Lung (tissue), 13 donors: ENCODE data around the gene NSMCE3. TPM values are rescaled to one million over a fixed set of nuclear protein-coding genes. Genes with fewer than 3 reads are reported as not detected.

Source experiments
- ATAC-seq: fragments of 200-7000 bp; cut with Tn5 transposase; one replicate; pipeline ENCODE4 v1.9.1; 2020; ENCODE audit warnings: moderate number of reproducible peaks; ENCODE audit not compliant: insufficient read depth, low FRiP score
- DNase-seq, 3 donors: peaks; one replicate each; pipeline ENCODE4 v3.0.0-alpha.2; 2013 to 2017
- H3K27ac ChIP-seq, 2 donors: one replicate each; pipeline ENCODE4 v1.5.1; 2013; ENCODE audit warnings: mild to moderate bottlenecking in 2 of 2, moderate library complexity in 2 of 2, control low read depth in 1 of 2, inconsistent platforms in 1 of 2, low read depth in 1 of 2, low read length in 1 of 2
- H3K27me3 ChIP-seq, 3 donors: one replicate each; pipeline ENCODE4 v1.5.1; 2013; ENCODE audit warnings: low read length in 2 of 3; ENCODE audit not compliant: control insufficient read depth in 3 of 3, insufficient read depth in 3 of 3
- H3K36me3 ChIP-seq, 4 donors: one replicate each; pipeline ENCODE4 v1.5.1; 2013; ENCODE audit warnings: low read length in 4 of 4, mild to moderate bottlenecking in 1 of 4, moderate library complexity in 1 of 4; ENCODE audit not compliant: control insufficient read depth in 4 of 4, insufficient read depth in 4 of 4
- H3K4me1 ChIP-seq, 5 donors: one replicate each; pipeline ENCODE4 v1.5.1; 2013; ENCODE audit warnings: low read length in 5 of 5, mild to moderate bottlenecking in 2 of 5, moderate library complexity in 1 of 5; ENCODE audit not compliant: control insufficient read depth in 5 of 5, insufficient read depth in 5 of 5
- H3K4me3 ChIP-seq: one replicate; pipeline ENCODE4 v1.5.1; 2013; ENCODE audit warnings: mild to moderate bottlenecking, control low read depth, moderate library complexity
- H3K9ac ChIP-seq, 2 donors: one replicate each; pipeline ENCODE4 v1.5.1; 2013; ENCODE audit warnings: low read length in 2 of 2, control low read depth in 1 of 2; ENCODE audit not compliant: insufficient read depth in 1 of 2
- H3K9me3 ChIP-seq, 4 donors: one replicate each; pipeline ENCODE4 v1.5.1; 2013; ENCODE audit warnings: low read length in 3 of 4, mild to moderate bottlenecking in 1 of 4, moderate library complexity in 1 of 4; ENCODE audit not compliant: control insufficient read depth in 4 of 4, insufficient read depth in 3 of 4
- CTCF ChIP-seq: IDR thresholded peaks from 2 replicates; pipeline ENCODE4 v1.5.1; 2012; ENCODE audit warnings: mild to moderate bottlenecking; ENCODE audit errors: control extremely low read depth, extremely low read depth
- WGBS, 2 donors: extraction: QIAGEN DNeasy Blood & Tissue Kit; methylation state at CpG; one replicate each; pipeline ENCODE4 v1.1.7; 2013; 5-methylcytosine and 5-hydroxymethylcytosine counted together
- polyA plus RNA-seq, 2 donors: library from polyadenylated mRNA; stranded (reverse); fragments of 200-250 nt; gene quantifications; one replicate each; pipeline ENCODE4 v1.2.1, GENCODE V29; 2013
- small RNA-seq: library from RNA; depleted of rRNA; stranded (forward); fragments of <200 nt; gene quantifications from one replicate; pipeline ENCODE3, GENCODE V24; 2014; ENCODE audit warnings: low replicate concordance
- total RNA-seq, 2 donors: library from RNA; depleted of rRNA in 1 of 2; stranded (reverse); fragments of >200 nt in 1 of 2; gene quantifications; one replicate each; pipeline ENCODE4 v1.2.1, GENCODE V29; 2014 to 2021
- donor health status: control.
- donor health status: control.
- donor health status: Bipolar disorder and iron deficiency.
- donor health status: healthy.
- donor health status: DM: yes; HTN: yes; CAD: no.

NSMCE3 gene
- total and polyA plus RNA-seq, 4 donors, result 4.8 to 11.4 (median 6.0) TPM

GRCh38 chr15:29216955-29217354, 52.7 kb downstream of the NSMCE3 start:
- peaks cover 0 to 4% (median 0%) of the 10 kb centered on the region in 4 donors for H3K9me3 ChIP-seq
- H3K27me3 ChIP-seq, result peaks cover 0 to 3% (median 0%) of the 10 kb centered on the region in 3 donors
- WGBS, 2 donors, result 50 to 54% methylated on average over 3 of the region's 3 CpGs
- H3K4me3 ChIP-seq, result no peak overlapping the region
- H3K27ac ChIP-seq, result no peak overlapping the region
- H3K36me3 ChIP-seq, result no peaks in the 10 kb centered on the region
- TF ChIP-seq CTCF, result no peak
- H3K9ac ChIP-seq, result no peak overlapping the region
- H3K4me1 ChIP-seq, result no peaks in the 10 kb centered on the region
- no peak for ATAC-seq
- no peak for DNase-seq

Small RNA genes within 50 kb of the gene (small RNA-seq; reads per million reads assigned to genes)
- gene RF00201, result not detected
